MG63 (cell line): ENCODE data around the gene TFF1. TPM values are rescaled to one million over a fixed set of nuclear protein-coding genes. Genes with fewer than 3 reads are reported as not detected.

Experiments
- DNase-seq: peaks from one replicate; pipeline ENCODE4 v3.0.0-alpha.2; 2020
- H3K27me3 ChIP-seq: fragments of 250-450 bp; sonication (Bioruptor Pico); 2 replicates; pipeline ENCODE4 v1.5.1; 2020; ENCODE audit warnings: mild to moderate bottlenecking, moderate library complexity
- H3K36me3 ChIP-seq: fragments of 250-450 bp; sonication (Bioruptor Pico); 2 replicates; pipeline ENCODE4 v1.5.1; 2020; ENCODE audit warnings: mild to moderate bottlenecking, moderate library complexity
- H3K4me3 ChIP-seq: fragments of 250-450 bp; sonication (Bioruptor Pico); 2 replicates; pipeline ENCODE4 v1.5.1; 2020; ENCODE audit warnings: mild to moderate bottlenecking, moderate library complexity
- H3K9me3 ChIP-seq: fragments of 250-450 bp; sonication (Bioruptor Pico); 2 replicates; pipeline ENCODE4 v1.5.1; 2020; ENCODE audit warnings: mild to moderate bottlenecking, moderate library complexity
- total RNA-seq: library from RNA; depleted of rRNA; stranded (reverse); fragments of >200 nt; shearing (Covaris generic); gene quantifications from 2 replicates; pipeline ENCODE4 v1.2.3, GENCODE V29; 2014; ENCODE audit warnings: low replicate concordance

TFF1 gene
- total RNA-seq, 1 experiment from 2014 or later: not detected

DNA sequence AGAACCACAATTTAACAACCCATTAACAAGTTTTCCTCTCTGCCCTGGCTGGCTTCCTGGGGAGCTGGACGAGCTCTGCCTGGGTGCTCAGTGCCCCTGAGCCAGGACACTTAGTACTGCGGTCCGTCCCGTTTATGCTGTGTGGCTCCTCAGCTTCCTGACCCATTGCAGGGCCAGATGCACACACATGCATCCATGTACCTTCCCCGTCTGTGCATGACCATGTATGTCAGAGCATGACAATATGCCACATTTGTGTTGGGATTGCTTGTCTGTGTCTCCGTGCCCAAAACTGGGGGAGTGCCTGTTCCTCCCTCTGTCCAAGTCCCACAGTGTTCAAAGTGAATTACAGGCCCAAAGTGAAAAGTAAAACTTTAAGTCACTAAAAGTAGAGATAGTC, 41.4 kb downstream of the TFF1 start:
- no peak for DNase-seq

GRCh38 chr21:42321845-42322244, 44.5 kb downstream of the TFF1 start:
- Histone ChIP-seq H3K27me3 (peaks cover 9% of the 10 kb centered on the region), H3K9me3 (no peaks in the 10 kb centered on the region), H3K36me3 (no peaks in the 10 kb centered on the region), H3K4me3 (no peak overlapping the region)
- DNase-seq: no peak

More for the DNA sequence above, 41.4 kb downstream of the TFF1 start:
- H3K4me3 ChIP-seq: no peak overlapping the region
- peaks cover 21% of the 10 kb centered on the region for H3K27me3 ChIP-seq
- no peaks in the 10 kb centered on the region for H3K9me3 ChIP-seq
- H3K36me3 ChIP-seq: no peaks in the 10 kb centered on the region

- Histone ChIP-seq H3K4me3 (no peak overlapping the region), H3K36me3 (no peaks in the 10 kb centered on the region), H3K27me3 (peaks cover 9% of the 10 kb centered on the region), H3K9me3 (no peaks in the 10 kb centered on the region)
- DNase-seq: no peak
Observed at GRCh38 chr21:42321231-42321630, 45.1 kb downstream of the TFF1 start.

GRCh38 chr21:42320791-42321190, 45.5 kb downstream of the TFF1 start:
- Histone ChIP-seq H3K27me3 (peaks cover 9% of the 10 kb centered on the region), H3K36me3 (no peaks in the 10 kb centered on the region), H3K9me3 (no peaks in the 10 kb centered on the region), H3K4me3 (no peak overlapping the region)
- DNase-seq: no peak

DNA sequence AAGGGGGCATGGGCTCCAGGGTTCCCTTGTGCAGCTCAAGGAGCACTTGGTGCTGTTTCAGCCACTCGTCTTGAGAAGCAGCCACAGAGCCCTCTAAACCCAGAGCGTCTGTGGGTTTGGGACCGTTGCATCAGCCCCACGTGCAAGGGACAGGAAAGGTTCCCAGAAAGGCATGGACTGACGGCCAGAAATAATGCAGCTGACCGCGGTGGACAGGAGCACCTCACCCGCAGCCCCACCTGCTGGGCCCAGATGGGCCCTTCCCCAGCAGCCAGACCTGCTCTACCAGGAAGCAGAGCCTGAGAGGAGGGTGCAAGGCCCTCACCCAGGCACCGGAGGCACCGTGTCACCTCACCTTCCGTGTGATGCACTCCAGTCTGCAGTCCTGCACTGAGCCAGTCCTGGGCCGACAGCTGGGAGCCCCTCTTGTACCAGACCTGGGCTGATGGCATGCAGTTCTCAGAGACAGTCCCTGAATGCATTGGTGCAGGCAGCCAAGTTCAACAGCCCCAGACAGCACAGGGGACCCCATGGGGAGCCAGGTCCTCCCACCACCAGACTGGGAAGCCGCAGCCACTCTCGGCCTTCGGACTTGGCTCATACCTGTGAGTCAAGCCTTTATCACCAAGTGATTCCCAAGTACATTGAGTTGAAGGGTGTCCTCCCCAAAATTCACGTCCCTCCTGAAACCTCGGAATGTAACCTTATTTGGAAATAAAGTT, 46.3 kb downstream of the TFF1 start:
- DNase-seq: no peak
- no peak overlapping the region for H3K4me3 ChIP-seq
- H3K9me3 ChIP-seq: no peaks in the 10 kb centered on the region
- H3K36me3 ChIP-seq: no peaks in the 10 kb centered on the region
- peaks cover 5% of the 10 kb centered on the region for H3K27me3 ChIP-seq

GRCh38 chr21:42319376-42319775, 47.0 kb downstream of the TFF1 start:
- H3K27me3 ChIP-seq: peaks cover 5% of the 10 kb centered on the region
- H3K4me3 ChIP-seq: no peak overlapping the region
- no peak for DNase-seq

DNA sequence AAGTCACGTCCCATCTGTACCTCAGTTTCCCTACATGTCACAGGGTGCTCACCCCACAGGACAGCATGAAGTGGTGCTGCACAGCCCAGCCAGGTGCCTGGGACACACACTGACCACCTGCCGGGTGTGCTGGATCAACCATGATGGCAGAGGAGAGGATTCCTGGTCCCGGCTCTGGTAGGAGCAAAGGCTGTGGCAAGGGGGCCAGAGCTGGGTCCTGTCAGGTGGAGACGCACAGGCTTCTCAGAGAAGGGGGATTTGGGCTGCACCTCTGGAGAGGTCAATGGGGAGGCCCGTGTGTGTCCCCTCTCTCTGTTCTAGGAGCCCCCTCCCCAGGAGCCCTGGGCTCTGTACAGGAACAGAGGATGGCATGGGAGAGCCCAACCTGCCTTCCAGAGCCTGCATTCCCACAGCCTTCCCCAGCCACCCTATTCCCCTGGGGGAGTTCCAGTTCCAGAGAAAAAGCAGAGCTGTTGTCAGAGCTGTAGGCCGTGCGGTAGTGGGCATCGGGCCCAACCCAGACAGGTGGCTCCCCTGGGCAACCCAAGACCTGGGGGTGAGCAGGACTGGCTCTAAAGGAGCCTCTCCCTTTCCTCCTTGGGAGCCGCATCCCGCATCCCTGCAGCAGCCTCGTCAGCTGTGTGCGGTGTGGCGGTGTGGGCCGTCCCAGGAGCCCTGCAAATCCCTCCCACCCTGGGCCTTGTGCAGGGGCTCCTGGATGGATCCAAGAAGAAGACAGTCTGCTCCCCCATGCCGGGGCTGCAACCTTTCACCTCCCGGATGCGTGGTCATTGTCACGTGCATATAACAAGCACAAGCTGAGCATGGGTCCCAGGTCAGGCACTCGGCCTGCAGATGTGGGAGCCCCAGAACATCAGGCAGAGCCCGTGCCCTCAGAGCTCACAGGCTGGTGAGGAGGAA, 48.2 kb downstream of the TFF1 start:
- Histone ChIP-seq H3K27me3 (peaks cover 3% of the 10 kb centered on the region; the same call in 1 of the 2 replicates), H3K9me3 (no peaks in the 10 kb centered on the region), H3K4me3 (no peak overlapping the region), H3K36me3 (no peaks in the 10 kb centered on the region)
- DNase-seq: no peak

More at GRCh38 chr21:42319376-42319775, 47.0 kb downstream of the TFF1 start:
- Histone ChIP-seq H3K36me3 (no peaks in the 10 kb centered on the region), H3K9me3 (no peaks in the 10 kb centered on the region)

GRCh38 chr21:42317341-42317741, 49.0 kb downstream of the TFF1 start:
- Histone ChIP-seq H3K36me3 (no peaks in the 10 kb centered on the region), H3K4me3 (no peak overlapping the region), H3K9me3 (no peaks in the 10 kb centered on the region), H3K27me3 (no peaks in the 10 kb centered on the region)
- DNase-seq: no peak

DNA sequence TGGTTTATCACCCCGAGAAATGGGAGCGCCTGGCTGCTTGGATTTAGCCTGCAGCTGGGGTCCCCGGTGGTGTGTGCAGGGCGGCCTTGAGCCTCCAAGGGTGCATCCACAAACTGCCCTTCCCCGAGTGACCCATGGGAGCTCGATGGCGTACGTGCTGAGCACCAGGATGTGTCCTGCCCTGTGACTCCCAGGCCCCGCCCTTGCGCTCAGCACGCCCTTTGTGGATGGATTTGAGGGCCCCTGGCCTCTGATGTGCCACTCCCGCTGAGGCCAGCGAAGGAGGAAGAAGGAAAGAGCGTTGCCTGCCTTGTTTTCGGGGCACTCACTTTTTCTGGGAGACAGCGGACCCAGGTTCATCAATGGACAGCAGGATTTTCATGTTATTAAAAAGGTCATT, 49.4 kb downstream of the TFF1 start:
- Histone ChIP-seq H3K36me3 (no peaks in the 10 kb centered on the region), H3K9me3 (no peaks in the 10 kb centered on the region), H3K27me3 (no peaks in the 10 kb centered on the region), H3K4me3 (no peak overlapping the region)
- no peak for DNase-seq

GRCh38 chr21:42315296-42315891, 50.9 kb downstream of the TFF1 start, which contains the start of gene TFF3:
Gene TFF3, minus strand, starts transcription at chr21:42315409. Its CDS starts 35 bp downstream, at chr21:42315374.
- no peaks in the 10 kb centered on the region for H3K9me3 ChIP-seq
- no peaks in the 10 kb centered on the region for H3K36me3 ChIP-seq
- no peak within 1 kb of the TSS for H3K4me3 ChIP-seq
- DNase-seq: no peak
- no peaks in the 10 kb centered on the region for H3K27me3 ChIP-seq

DNA sequence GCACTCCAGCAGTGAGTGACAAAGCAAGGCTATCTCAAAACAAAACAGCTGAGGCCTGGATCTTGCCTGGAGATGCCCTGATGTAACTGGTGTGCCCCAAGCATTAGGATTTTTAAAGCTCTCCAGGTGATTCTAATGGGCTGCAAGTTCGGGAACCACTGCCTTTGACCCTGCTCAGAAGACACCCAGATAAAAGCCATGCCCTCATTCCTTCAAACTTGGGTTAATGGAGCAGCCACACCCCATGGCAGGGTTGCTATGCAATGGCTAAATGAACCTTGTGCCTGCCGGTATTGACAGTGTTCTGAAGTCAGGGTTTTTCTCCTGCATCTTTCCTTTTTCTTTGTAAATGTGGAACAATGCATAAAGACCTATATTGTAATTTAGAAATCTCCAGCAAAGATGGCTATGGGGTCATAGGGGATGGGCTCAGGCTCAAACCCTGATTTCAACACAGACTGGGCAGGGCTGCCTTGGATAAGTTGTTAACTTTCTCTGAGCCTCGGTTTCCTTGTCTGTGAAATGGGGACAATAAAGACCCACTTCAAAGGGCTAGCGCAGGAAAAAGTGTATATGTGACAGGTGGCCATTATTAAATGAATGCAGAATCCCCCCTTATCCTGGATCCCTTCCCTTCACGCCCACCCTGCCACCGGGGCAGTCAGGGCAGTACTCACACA, 51.6 kb downstream of the TFF1 start:
- H3K4me3 ChIP-seq: no peak overlapping the region
- H3K36me3 ChIP-seq: no peaks in the 10 kb centered on the region
- no peak for DNase-seq
- H3K9me3 ChIP-seq: no peaks in the 10 kb centered on the region
- no peaks in the 10 kb centered on the region for H3K27me3 ChIP-seq

DNA sequence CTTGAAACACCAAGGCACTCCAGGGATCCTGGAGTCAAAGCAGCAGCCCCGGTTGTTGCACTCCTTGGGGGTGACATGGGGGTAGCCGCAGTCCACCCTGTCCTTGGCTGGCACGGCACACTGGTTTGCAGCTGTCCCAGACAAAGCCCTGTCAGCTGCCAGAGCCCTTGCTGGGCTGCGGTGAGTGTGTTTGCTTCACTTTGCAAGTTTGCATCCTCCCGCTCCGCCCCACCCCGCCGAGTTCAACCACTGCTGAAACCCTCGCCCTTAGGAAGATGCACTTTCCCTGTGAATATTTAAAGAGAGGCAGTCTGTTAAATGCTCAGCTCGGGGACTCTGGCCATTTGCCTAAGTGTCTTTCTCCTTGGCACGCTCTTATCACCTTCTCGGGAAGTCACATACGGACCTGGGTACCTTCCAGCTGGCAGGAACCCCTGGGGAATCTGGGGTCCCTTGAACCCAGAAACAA, 52.8 kb downstream of the TFF1 start:
- Histone ChIP-seq H3K9me3 (no peaks in the 10 kb centered on the region), H3K27me3 (no peaks in the 10 kb centered on the region), H3K4me3 (no peak overlapping the region), H3K36me3 (no peaks in the 10 kb centered on the region)
- no peak for DNase-seq

DNA sequence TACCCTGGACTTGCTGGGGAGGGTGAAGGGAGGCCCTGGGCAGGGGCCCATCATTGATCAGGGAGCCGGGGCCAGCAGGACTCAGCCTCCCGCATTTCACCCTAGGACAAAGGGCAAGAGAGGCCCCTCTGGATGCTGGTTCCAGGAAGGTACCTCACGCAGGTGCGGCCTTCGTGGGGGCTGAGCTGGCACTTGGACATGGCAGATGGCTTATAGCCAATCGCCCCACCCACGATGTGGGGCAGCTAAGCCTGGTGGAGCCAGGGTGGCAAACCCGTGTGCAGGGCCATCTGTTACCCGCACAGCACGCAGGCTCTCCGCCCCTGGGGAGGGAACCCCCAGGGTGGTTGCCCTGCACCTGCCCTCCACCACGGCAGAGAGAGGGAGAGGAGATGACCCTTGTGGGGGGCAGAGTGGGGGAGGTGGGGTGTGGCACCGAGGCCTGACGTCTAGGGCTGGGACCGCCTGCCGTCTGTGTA, 53.7 kb downstream of the TFF1 start:
- Histone ChIP-seq H3K27me3 (no peaks in the 10 kb centered on the region), H3K36me3 (no peaks in the 10 kb centered on the region), H3K9me3 (no peaks in the 10 kb centered on the region), H3K4me3 (no peak overlapping the region)
- DNase-seq: no peak
